Measurements from ENCODE around the gene MAP1B. TPM values are rescaled to one million over a fixed set of nuclear protein-coding genes. Genes with fewer than 3 reads are reported as not detected.

Gene MAP1B
- total RNA-seq, 1 experiment from 2014 or later: 43.8 TPM

DNA sequence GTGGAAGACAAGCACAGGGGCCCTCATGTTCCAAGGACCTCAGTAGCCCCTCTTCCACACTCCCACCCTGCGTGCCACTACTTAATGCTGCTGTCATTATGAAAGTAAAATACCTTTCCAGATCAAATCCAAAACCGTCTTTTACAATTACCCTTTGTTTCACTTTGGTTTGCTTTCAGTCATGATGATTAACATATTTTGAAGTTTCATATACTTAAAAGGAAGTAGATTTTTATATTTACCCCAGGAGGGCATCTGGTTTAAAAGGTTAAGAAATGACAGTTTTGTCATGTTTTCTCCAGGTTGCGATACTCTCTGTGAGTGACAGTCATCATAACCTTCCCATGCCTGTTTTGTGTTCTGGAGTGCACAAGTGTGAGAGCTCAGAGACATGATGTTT is 13.5 kb upstream of the MAP1B start:
- CTCF ChIA-PET: interaction anchor here (0.5 kb wide), 1 partner anchor 151 kb away, joined by 3 read pairs; no protein-coding TSS in a partner anchor
- H3K27me3 Mint-ChIP-seq (ENCODE audit: insufficient read depth, unreplicated experiment): peaks cover 24% of the 10 kb centered on the region
- intact Hi-C loops (cut with micrococcal nuclease): no loop called here

DNA sequence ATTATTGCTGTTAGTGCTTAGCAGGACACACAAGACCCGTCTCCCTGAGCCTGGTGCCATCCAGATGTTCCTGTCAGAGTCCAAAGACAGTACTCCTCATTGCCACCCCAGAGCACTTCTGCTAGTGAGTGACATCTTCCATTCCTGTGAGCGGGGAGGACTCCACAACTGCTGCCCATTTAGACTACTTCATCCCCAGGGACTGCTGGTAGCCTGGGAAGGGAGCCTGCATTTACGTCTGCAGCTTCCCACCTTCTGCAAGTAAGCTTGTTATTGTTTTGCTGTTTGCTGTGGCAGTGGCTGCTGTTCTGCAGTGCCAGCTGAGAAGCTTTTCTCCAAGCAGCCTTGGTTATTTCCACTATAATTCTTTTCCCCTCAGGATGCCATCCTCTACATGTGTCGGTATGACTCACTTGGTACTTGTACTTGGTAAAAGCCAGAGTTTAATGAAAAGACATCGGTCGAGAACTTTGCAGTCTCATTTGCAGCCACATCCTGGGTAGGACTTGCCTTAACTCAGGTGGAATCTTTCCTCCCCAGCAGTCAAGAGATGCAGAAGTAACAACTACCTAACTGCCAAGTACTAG is 10.6 kb upstream of the MAP1B start:
- CTCF ChIA-PET: no interaction called here
- no peak overlapping the region for H3K4me3 Mint-ChIP-seq (ENCODE audit: unreplicated experiment)
- intact Hi-C loops (cut with micrococcal nuclease): no loop called here
- TF ChIP-seq, protein P1, sequence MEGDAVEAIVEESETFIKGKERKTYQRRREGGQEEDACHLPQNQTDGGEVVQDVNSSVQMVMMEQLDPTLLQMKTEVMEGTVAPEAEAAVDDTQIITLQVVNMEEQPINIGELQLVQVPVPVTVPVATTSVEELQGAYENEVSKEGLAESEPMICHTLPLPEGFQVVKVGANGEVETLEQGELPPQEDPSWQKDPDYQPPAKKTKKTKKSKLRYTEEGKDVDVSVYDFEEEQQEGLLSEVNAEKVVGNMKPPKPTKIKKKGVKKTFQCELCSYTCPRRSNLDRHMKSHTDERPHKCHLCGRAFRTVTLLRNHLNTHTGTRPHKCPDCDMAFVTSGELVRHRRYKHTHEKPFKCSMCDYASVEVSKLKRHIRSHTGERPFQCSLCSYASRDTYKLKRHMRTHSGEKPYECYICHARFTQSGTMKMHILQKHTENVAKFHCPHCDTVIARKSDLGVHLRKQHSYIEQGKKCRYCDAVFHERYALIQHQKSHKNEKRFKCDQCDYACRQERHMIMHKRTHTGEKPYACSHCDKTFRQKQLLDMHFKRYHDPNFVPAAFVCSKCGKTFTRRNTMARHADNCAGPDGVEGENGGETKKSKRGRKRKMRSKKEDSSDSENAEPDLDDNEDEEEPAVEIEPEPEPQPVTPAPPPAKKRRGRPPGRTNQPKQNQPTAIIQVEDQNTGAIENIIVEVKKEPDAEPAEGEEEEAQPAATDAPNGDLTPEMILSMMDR (IDR thresholded peaks at IDR 0.05; ENCODE audit: unreplicated experiment): no peak
- H3K9me3 Mint-ChIP-seq (ENCODE audit: unreplicated experiment): no peaks in the 10 kb centered on the region
- no TSS peak for BruUV-seq (replicated peaks)
- H3K27me3 Mint-ChIP-seq (ENCODE audit: insufficient read depth, unreplicated experiment): peaks cover 24% of the 10 kb centered on the region
- peaks cover 4% of the 10 kb centered on the region for H3K4me1 Mint-ChIP-seq (ENCODE audit: insufficient read depth, unreplicated experiment)
- no peak overlapping the region for H3K27ac Mint-ChIP-seq (ENCODE audit: low read depth, unreplicated experiment)
- no peaks in the 10 kb centered on the region for H3K36me3 Mint-ChIP-seq (ENCODE audit: insufficient read depth, unreplicated experiment)
- DNase-seq (ENCODE audit: unreplicated experiment): no peak
- POLR2A ChIA-PET: interaction anchor here (0.7 kb wide), 1 partner anchor 22 kb away, joined by 3 read pairs; no protein-coding TSS in a partner anchor

More for the DNA sequence above, 13.5 kb upstream of the MAP1B start:
- Mint-ChIP-seq H3K4me3 (ENCODE audit: unreplicated experiment) (no peak overlapping the region), H3K4me1 (ENCODE audit: insufficient read depth, unreplicated experiment) (no peaks in the 10 kb centered on the region), H3K36me3 (ENCODE audit: insufficient read depth, unreplicated experiment) (no peaks in the 10 kb centered on the region), H3K9me3 (ENCODE audit: unreplicated experiment) (no peaks in the 10 kb centered on the region), H3K27ac (ENCODE audit: low read depth, unreplicated experiment) (no peak overlapping the region)
- BruUV-seq (replicated peaks): no TSS peak
- DNase-seq (ENCODE audit: unreplicated experiment): no peak
- POLR2A ChIA-PET: no interaction called here
- TF ChIP-seq, protein P1 (IDR thresholded peaks at IDR 0.05; ENCODE audit: unreplicated experiment): no peak

DNA sequence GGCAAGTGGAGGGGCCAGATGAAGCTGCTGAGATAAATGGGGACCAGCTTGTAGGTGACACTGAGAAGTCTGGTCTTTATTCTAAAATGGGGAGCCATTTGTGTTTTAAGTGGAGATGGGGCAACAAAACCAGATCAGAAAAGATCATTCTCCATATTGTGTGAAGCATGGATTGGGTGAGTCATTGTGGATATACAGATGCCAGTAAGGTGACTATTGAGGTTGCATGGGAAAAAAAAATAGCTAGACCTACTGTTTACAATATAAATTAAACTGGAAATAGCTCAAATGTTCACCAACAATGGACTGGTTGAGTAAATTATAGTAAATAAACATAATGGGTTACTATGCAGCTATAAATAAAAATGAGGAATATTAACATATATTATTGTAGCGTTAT is 5.4 kb upstream of the MAP1B start:
- Mint-ChIP-seq H3K36me3 (ENCODE audit: insufficient read depth, unreplicated experiment) (no peaks in the 10 kb centered on the region), H3K27me3 (ENCODE audit: insufficient read depth, unreplicated experiment) (peaks cover 17% of the 10 kb centered on the region), H3K27ac (ENCODE audit: low read depth, unreplicated experiment) (no peak overlapping the region), H3K4me3 (ENCODE audit: unreplicated experiment) (no peak overlapping the region), H3K9me3 (ENCODE audit: unreplicated experiment) (no peaks in the 10 kb centered on the region), H3K4me1 (ENCODE audit: insufficient read depth, unreplicated experiment) (peaks cover 9% of the 10 kb centered on the region)
- CTCF ChIA-PET: interaction anchor here (0.6 kb wide), 1 partner anchor 537 kb away, joined by 4 read pairs; no protein-coding TSS in a partner anchor
- TF ChIP-seq, protein P1 (IDR thresholded peaks at IDR 0.05; ENCODE audit: unreplicated experiment): no peak
- peak; percentile 26 for DNase-seq (ENCODE audit: unreplicated experiment)
- BruUV-seq (replicated peaks): no TSS peak
- intact Hi-C loops (cut with micrococcal nuclease): no loop called here
- POLR2A ChIA-PET: no interaction called here

DNA sequence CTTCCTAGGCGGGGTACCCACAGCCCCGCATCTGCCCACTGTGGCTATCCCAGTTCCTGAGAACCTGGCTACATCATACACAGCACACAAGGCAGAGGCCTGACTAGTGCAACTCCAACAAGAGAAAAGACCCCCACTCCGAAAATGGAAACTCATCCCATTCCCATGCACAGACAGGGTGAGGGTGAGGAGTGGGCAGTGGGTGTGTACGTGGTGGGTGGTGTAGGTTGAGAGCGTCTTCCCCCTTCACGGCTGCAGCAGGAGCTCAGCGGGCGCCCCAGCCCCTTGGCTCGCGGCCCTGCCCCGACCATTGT is 501 bp upstream of the MAP1B start:
- Mint-ChIP-seq H3K4me3 (ENCODE audit: unreplicated experiment) (peak overlapping the region; percentile 83), H3K4me1 (ENCODE audit: insufficient read depth, unreplicated experiment) (peaks cover 9% of the 10 kb centered on the region), H3K27me3 (ENCODE audit: insufficient read depth, unreplicated experiment) (peaks cover 11% of the 10 kb centered on the region), H3K27ac (ENCODE audit: low read depth, unreplicated experiment) (no peak overlapping the region), H3K36me3 (ENCODE audit: insufficient read depth, unreplicated experiment) (no peaks in the 10 kb centered on the region), H3K9me3 (ENCODE audit: unreplicated experiment) (no peaks in the 10 kb centered on the region)
- BruUV-seq (replicated peaks): no TSS peak
- POLR2A ChIA-PET: no interaction called here
- CTCF ChIA-PET: no interaction called here
- intact Hi-C loops (cut with micrococcal nuclease): loop anchor here (5.0 kb wide), 1 partner anchor 324 kb away; no protein-coding TSS in a partner anchor
- no peak for DNase-seq (ENCODE audit: unreplicated experiment)
- TF ChIP-seq, protein P1 (IDR thresholded peaks at IDR 0.05; ENCODE audit: unreplicated experiment): no peak

Data from MCF 10A (cell line).